H9 (cell line): ENCODE data around the gene ALX3. TPM values are rescaled to one million over a fixed set of nuclear protein-coding genes. Genes with fewer than 3 reads are reported as not detected.
A peak's percentile ranks its signal among the peaks of the same experiment; 100 is the strongest.

ENCODE experiments used
- DNase-seq: peaks from one replicate; pipeline ENCODE4 v3.0.0-alpha.2; 2017
- H2AFZ ChIP-seq: one replicate; pipeline ENCODE4 v1.6.1; 2013; ENCODE audit warnings: mild to moderate bottlenecking, low read length, control low read depth, moderate library complexity
- H2AK5ac ChIP-seq: 2 replicates; pipeline ENCODE4 v1.6.1; 2013; ENCODE audit warnings: low read length, control low read depth, mixed read lengths; ENCODE audit not compliant: insufficient read length
- H2BK120ac ChIP-seq: one replicate; pipeline ENCODE4 v1.6.1; 2013; ENCODE audit warnings: low read depth, mild to moderate bottlenecking, low read length, control low read depth, inconsistent platforms; ENCODE audit not compliant: poor library complexity, severe bottlenecking
- H2BK12ac ChIP-seq: 2 replicates; pipeline ENCODE4 v1.6.1; 2013; ENCODE audit warnings: low read length, control low read depth, mixed read lengths, low read depth; ENCODE audit not compliant: insufficient read length
- H2BK15ac ChIP-seq: 2 replicates; pipeline ENCODE4 v1.6.1; 2013; ENCODE audit warnings: low read depth, low read length, control low read depth
- H2BK20ac ChIP-seq: one replicate; pipeline ENCODE4 v1.6.1; 2013; ENCODE audit warnings: low read depth, mild to moderate bottlenecking, low read length, control low read depth, inconsistent platforms; ENCODE audit not compliant: poor library complexity, severe bottlenecking
- H2BK5ac ChIP-seq: 2 replicates; pipeline ENCODE4 v1.6.1; 2013; ENCODE audit warnings: low read length, control low read depth, mixed read lengths; ENCODE audit not compliant: insufficient read length
- H3K14ac ChIP-seq: 2 replicates; pipeline ENCODE4 v1.6.1; 2013; ENCODE audit warnings: low read length, control low read depth; ENCODE audit not compliant: insufficient read depth
- H3K18ac ChIP-seq: 2 replicates; pipeline ENCODE4 v1.6.1; 2013; ENCODE audit warnings: low read depth, mild to moderate bottlenecking, mixed read lengths, low read length, control low read depth; ENCODE audit not compliant: insufficient read length
- H3K23ac ChIP-seq: 2 replicates; pipeline ENCODE4 v1.6.1; 2013; ENCODE audit warnings: low read length, control low read depth, mixed read lengths, low read depth; ENCODE audit not compliant: insufficient read length
- H3K23me2 ChIP-seq: 2 replicates; pipeline ENCODE4 v1.6.1; 2013; ENCODE audit warnings: low read depth, mild to moderate bottlenecking, mixed read lengths, low read length, control low read depth; ENCODE audit not compliant: insufficient read length, poor library complexity, severe bottlenecking
- H3K27ac ChIP-seq: 2 replicates; pipeline ENCODE4 v1.5.1; 2013; ENCODE audit warnings: low read length, control low read depth, mixed read lengths, low read depth; ENCODE audit not compliant: insufficient read length
- H3K27me3 ChIP-seq: 2 replicates; pipeline ENCODE4 v1.6.1; 2013; ENCODE audit warnings: low read length, control low read depth, inconsistent platforms; ENCODE audit not compliant: insufficient read depth
- H3K4ac ChIP-seq: 2 replicates; pipeline ENCODE4 v1.6.1; 2013; ENCODE audit warnings: low read depth, mild to moderate bottlenecking, control low read depth, inconsistent platforms, low read length, moderate library complexity
- H3K4me1 ChIP-seq: 2 replicates; pipeline ENCODE4 v1.6.1; 2013; ENCODE audit warnings: low read length, control low read depth, inconsistent platforms; ENCODE audit not compliant: insufficient read depth
- H3K4me2 ChIP-seq: 2 replicates; pipeline ENCODE4 v1.6.1; 2013; ENCODE audit warnings: low read length, control low read depth, mixed read lengths; ENCODE audit not compliant: insufficient read length, insufficient read depth
- H3K56ac ChIP-seq: 2 replicates; pipeline ENCODE4 v1.6.1; 2013; ENCODE audit warnings: low read depth, mild to moderate bottlenecking, mixed read lengths, low read length, control low read depth; ENCODE audit not compliant: insufficient read length
- H3K79me1 ChIP-seq: 2 replicates; pipeline ENCODE4 v1.6.1; 2013; ENCODE audit warnings: low read depth, mild to moderate bottlenecking, moderate library complexity, low read length, control low read depth, inconsistent platforms; ENCODE audit not compliant: insufficient read depth, poor library complexity, severe bottlenecking
- H3K79me2 ChIP-seq: 2 replicates; pipeline ENCODE4 v1.6.1; 2013; ENCODE audit warnings: low read length, control low read depth, inconsistent platforms; ENCODE audit not compliant: insufficient read depth
- H3K9ac ChIP-seq: 2 replicates; pipeline ENCODE4 v1.6.1; 2013; ENCODE audit warnings: low read length, control low read depth, mixed read lengths; ENCODE audit not compliant: insufficient read length; ENCODE audit errors: extremely low read depth
- H3K9me3 ChIP-seq: one replicate; pipeline ENCODE4 v1.6.1; 2013; ENCODE audit warnings: low read depth, low read length, inconsistent platforms; ENCODE audit not compliant: control insufficient read depth
- H3T11ph ChIP-seq: one replicate; pipeline ENCODE4 v1.6.1; 2013; ENCODE audit warnings: mild to moderate bottlenecking, low read length, control low read depth, inconsistent platforms
- H4K20me1 ChIP-seq: one replicate; pipeline ENCODE4 v1.6.1; 2013; ENCODE audit not compliant: control insufficient read depth, insufficient read length, insufficient read depth
- H4K5ac ChIP-seq: 2 replicates; pipeline ENCODE4 v1.6.1; 2013; ENCODE audit warnings: low read depth, mild to moderate bottlenecking, mixed read lengths, low read length, control low read depth; ENCODE audit not compliant: insufficient read length
- H4K8ac ChIP-seq: replicated peaks from 2 replicates; pipeline ENCODE4 v1.6.1; 2013; ENCODE audit warnings: low read length, control low read depth, mixed read lengths, low read depth; ENCODE audit not compliant: insufficient read length
- H4K91ac ChIP-seq: 2 replicates; pipeline ENCODE4 v1.6.1; 2013; ENCODE audit warnings: low read depth, mild to moderate bottlenecking, moderate library complexity, mixed read lengths, low read length, control low read depth; ENCODE audit not compliant: insufficient read length
- H3K27ac Mint-ChIP-seq, 3 experiments: 2 replicates in 2 of 3; 3 replicates in 1 of 3; pipeline ENCODE4 v1.8.0; 2020 to 2021; ENCODE audit warnings: mixed read lengths in 3 of 3, mild to moderate bottlenecking in 1 of 3, moderate library complexity in 1 of 3
- H3K27me3 Mint-ChIP-seq: 2 replicates; pipeline ENCODE4 v1.8.0; 2021; ENCODE audit warnings: low read depth, mild to moderate bottlenecking, moderate library complexity, mixed read lengths
- H3K36me3 Mint-ChIP-seq, 3 experiments: 2 replicates in 2 of 3; 3 replicates in 1 of 3; pipeline ENCODE4 v1.8.0; 2020 to 2021; ENCODE audit warnings: low read depth in 3 of 3, mixed read lengths in 3 of 3; ENCODE audit not compliant: insufficient read depth in 1 of 3
- H3K4me1 Mint-ChIP-seq, 2 experiments: 2 replicates each; pipeline ENCODE4 v1.8.0; 2020; ENCODE audit warnings: mixed read lengths in 2 of 2
- H3K4me3 Mint-ChIP-seq, 2 experiments: 2 replicates in 1 of 2; 3 replicates in 1 of 2; pipeline ENCODE4 v1.8.0; 2020 to 2021; ENCODE audit warnings: mild to moderate bottlenecking in 2 of 2, mixed read lengths in 2 of 2, moderate library complexity in 1 of 2
- H3K9me3 Mint-ChIP-seq, 2 experiments: 2 replicates in 1 of 2; 3 replicates in 1 of 2; pipeline ENCODE4 v1.8.0; 2020; ENCODE audit warnings: mild to moderate bottlenecking in 2 of 2, mixed read lengths in 2 of 2, moderate library complexity in 1 of 2
- CTCF ChIP-seq: fragments of 200-600 bp; sonication (generic); conservative IDR thresholded peaks from 3 replicates; pipeline ENCODE4 v1.8.0; 2021; ENCODE audit warnings: antibody characterized with exemption, mild to moderate bottlenecking
- WGBS: extraction: QIAGEN DNeasy Blood & Tissue Kit; methylation state at CpG from one replicate; pipeline ENCODE4 v1.1.7; 2013; ENCODE audit warnings: missing lambda C conversion rate, low lambda C conversion rate, mixed read lengths; ENCODE audit not compliant: insufficient read length; ENCODE audit errors: extremely low coverage; 5-methylcytosine and 5-hydroxymethylcytosine counted together
- total RNA-seq: library from RNA; stranded (reverse); gene quantifications from 2 replicates; pipeline ENCODE4 v1.2.1, GENCODE V29; 2021

The ALX3 gene
- total RNA-seq, 1 experiment from 2014 or later = not detected

DNA sequence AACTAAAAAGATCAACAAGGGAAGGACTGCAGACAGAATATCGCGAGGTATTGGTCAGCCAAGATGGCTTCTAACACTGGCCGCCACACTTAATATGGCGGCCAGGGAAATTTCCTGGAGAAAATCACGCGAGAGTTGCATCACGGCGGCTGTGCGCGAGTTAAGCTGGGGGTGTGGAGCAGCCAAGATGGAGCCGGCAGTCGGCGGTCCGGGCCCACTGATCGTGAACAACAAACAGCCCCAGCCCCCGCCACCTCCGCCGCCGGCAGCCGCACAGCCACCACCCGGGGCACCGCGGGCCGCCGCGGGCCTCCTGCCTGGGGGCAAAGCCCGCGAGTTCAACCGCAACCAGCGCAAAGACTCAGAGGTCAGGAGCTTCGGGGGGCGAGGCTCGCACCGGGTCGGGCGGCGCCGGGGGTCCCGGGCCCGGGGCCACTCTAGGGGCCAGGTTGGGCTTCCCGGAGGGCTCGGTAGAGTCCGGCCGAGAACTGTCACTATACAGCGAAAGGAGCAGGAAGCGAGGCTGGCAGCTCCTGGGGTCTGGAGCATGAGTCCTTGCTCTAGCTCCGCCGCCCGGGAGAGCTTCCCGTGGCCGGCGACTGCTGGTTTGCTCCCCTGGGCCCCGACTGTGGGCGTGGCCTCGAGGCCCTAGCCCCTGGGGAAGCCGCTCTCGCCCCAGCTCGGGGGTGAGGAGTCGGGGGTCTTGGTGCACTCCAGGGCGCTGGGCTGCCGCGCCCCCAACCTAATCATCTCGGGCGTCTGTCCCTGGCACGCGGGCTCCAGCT is 35.8 kb downstream of the ALX3 start, which contains the start of gene STRIP1:
TSS of gene STRIP1 (plus strand) at position 174 of the 785 bp plus-strand sequence. CDS start at position 188, 14 bp downstream.
- Mint-ChIP-seq H3K4me3 (peak within 1 kb of the TSS; percentile 83 to 91), H3K4me1 (peaks cover 23 to 40% of the 10 kb centered on the region in 2 experiments), H3K27me3 (no peaks in the 10 kb centered on the region), H3K36me3 (peaks cover 18 to 23% (median 19%) of the 10 kb centered on the region in 3 experiments), H3K27ac (peak within 1 kb of the TSS; percentile 53 to 86 (median 85); a peak in 6 of 7 replicates), H3K9me3 (no peaks in the 10 kb centered on the region)
- H2AK5ac ChIP-seq = no peak within 1 kb of the TSS
- H3K56ac ChIP-seq = no peak within 1 kb of the TSS
- H3K79me1 ChIP-seq = no peaks in the 10 kb centered on the region
- H3K4me1 ChIP-seq = peaks cover 3% of the 10 kb centered on the region; the same call in 1 of the 2 replicates
- DNase-seq = peak; percentile 93
- H3K79me2 ChIP-seq = peaks cover 6% of the 10 kb centered on the region; the same call in 1 of the 2 replicates
- H4K5ac ChIP-seq = peak within 1 kb of the TSS; percentile 34
- H4K8ac ChIP-seq = peak within 1 kb of the TSS; percentile 77
- no peak within 1 kb of the TSS for H3K18ac ChIP-seq
- no peak within 1 kb of the TSS for H2BK15ac ChIP-seq
- no CpG with 5 or more reads among the region's 66 CpGs for WGBS
- peak within 1 kb of the TSS; percentile 30 for H3T11ph ChIP-seq
- H2BK120ac ChIP-seq = no peak within 1 kb of the TSS
- no peak within 1 kb of the TSS for H4K91ac ChIP-seq
- H3K23ac ChIP-seq = no peak within 1 kb of the TSS
- H4K20me1 ChIP-seq = peaks cover 2% of the 10 kb centered on the region
- H3K9me3 ChIP-seq = no peaks in the 10 kb centered on the region
- H3K14ac ChIP-seq = 0 out of 2 replicates have a peak within 1 kb of the TSS, but pooled peaks have one; percentile 66
- H3K9ac ChIP-seq = peak within 1 kb of the TSS; percentile 67
- no peak within 1 kb of the TSS for H2AFZ ChIP-seq
- no peak within 1 kb of the TSS for H2BK12ac ChIP-seq
- no peak within 1 kb of the TSS for H3K4ac ChIP-seq
- H3K27ac ChIP-seq = no peak within 1 kb of the TSS
- H2BK20ac ChIP-seq = no peak within 1 kb of the TSS
- no peak for TF ChIP-seq CTCF
- H2BK5ac ChIP-seq = no peak within 1 kb of the TSS
- H3K4me2 ChIP-seq = peak within 1 kb of the TSS; percentile 98
- no peaks in the 10 kb centered on the region for H3K27me3 ChIP-seq
- H3K23me2 ChIP-seq = peaks cover 7% of the 10 kb centered on the region
